ENCODE results near the gene CHD3.

DNA sequence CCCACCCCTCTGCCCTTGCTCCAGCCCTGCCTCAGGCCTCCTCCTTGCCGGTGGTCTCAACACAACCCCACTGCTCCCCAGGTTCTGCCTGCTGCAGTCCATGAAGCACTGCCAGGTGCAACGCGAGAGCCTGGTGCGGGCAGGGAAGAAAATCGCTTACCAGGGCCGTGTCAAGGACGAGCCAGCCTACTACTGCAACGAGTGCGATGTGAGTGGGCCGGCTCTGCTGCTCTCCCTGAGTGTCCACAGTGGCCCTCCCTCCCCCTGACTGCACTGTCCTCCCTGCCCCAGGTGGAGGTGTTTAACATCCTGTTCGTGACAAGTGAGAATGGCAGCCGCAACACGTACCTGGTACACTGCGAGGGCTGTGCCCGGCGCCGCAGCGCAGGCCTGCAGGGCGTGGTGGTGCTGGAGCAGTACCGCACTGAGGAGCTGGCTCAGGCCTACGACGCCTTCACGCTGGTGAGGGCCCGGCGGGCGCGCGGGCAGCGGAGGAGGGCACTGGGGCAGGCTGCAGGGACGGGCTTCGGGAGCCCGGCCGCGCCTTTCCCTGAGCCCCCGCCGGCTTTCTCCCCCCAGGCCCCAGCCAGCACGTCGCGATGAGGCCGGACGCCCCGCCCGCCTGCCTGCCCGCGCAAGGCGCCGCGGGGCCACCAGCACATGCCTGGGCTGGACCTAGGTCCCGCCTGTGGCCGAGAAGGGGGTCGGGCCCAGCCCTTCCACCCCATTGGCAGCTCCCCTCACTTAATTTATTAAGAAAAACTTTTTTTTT is 35.5 kb upstream of the CHD3 start:
- TF ChIP-seq EZH2 (IDR thresholded peaks at IDR 0.05; ENCODE audit: borderline replicate concordance, insufficient read depth, low read length, poor library complexity, severe bottlenecking): no peak
- TF ChIP-seq, protein P1, sequence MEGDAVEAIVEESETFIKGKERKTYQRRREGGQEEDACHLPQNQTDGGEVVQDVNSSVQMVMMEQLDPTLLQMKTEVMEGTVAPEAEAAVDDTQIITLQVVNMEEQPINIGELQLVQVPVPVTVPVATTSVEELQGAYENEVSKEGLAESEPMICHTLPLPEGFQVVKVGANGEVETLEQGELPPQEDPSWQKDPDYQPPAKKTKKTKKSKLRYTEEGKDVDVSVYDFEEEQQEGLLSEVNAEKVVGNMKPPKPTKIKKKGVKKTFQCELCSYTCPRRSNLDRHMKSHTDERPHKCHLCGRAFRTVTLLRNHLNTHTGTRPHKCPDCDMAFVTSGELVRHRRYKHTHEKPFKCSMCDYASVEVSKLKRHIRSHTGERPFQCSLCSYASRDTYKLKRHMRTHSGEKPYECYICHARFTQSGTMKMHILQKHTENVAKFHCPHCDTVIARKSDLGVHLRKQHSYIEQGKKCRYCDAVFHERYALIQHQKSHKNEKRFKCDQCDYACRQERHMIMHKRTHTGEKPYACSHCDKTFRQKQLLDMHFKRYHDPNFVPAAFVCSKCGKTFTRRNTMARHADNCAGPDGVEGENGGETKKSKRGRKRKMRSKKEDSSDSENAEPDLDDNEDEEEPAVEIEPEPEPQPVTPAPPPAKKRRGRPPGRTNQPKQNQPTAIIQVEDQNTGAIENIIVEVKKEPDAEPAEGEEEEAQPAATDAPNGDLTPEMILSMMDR (IDR thresholded peaks at IDR 0.05; ENCODE audit: poor library complexity, severe bottlenecking): no peak
- no peak for TF ChIP-seq SMC3 (conservative IDR thresholded peaks at IDR 0.05; ENCODE audit: poor library complexity)
- TF ChIP-seq POLR2AphosphoS5 (IDR thresholded peaks at IDR 0.05): no peak
